ENCODE results near the gene SAMM50. TPM values are rescaled to one million over a fixed set of nuclear protein-coding genes. Genes with fewer than 3 reads are reported as not detected.

The SAMM50 gene
- total RNA-seq, 2 donors from 2014 or later = 37.6 to 43.0 TPM

- Mint-ChIP-seq H3K9me3 (no peaks in the 10 kb centered on the region), H3K27ac (no peak overlapping the region), H3K36me3 (ENCODE audit: insufficient read depth in 2 of 2) (no peaks in the 10 kb centered on the region), H3K4me3 (no peak overlapping the region), H3K4me1 (ENCODE audit: low read depth) (peaks cover 13% of the 10 kb centered on the region), H3K27me3 (ENCODE audit: low read depth) (peaks cover 9% of the 10 kb centered on the region)
- DNase-seq = no peak
- ATAC-seq (replicated peaks in 1 of 2) = no peak
These were observed 82.5 kb downstream of the SAMM50 start for GRCh38 chr22:44037519-44038375.

- no peaks in the 10 kb centered on the region for H3K36me3 Mint-ChIP-seq (ENCODE audit: insufficient read depth in 2 of 2)
These were observed 84.4 kb downstream of the SAMM50 start for GRCh38 chr22:44039566-44040171.

GRCh38 chr22:44042249-44043218, 87.3 kb downstream of the SAMM50 start:
- Mint-ChIP-seq H3K4me1 (ENCODE audit: low read depth) (peaks cover 22% of the 10 kb centered on the region), H3K9me3 (no peaks in the 10 kb centered on the region), H3K27ac (no peak overlapping the region), H3K4me3 (no peak overlapping the region), H3K36me3 (ENCODE audit: insufficient read depth in 2 of 2) (peaks cover 0 to 2% of the 10 kb centered on the region in 2 donors), H3K27me3 (ENCODE audit: low read depth) (peaks cover 9% of the 10 kb centered on the region)
- no peak for ATAC-seq (replicated peaks in 1 of 2)
- DNase-seq = no peak

More at GRCh38 chr22:44039566-44040171, 84.4 kb downstream of the SAMM50 start:
- Mint-ChIP-seq H3K4me1 (ENCODE audit: low read depth) (peaks cover 13% of the 10 kb centered on the region), H3K27me3 (ENCODE audit: low read depth) (peaks cover 9% of the 10 kb centered on the region), H3K9me3 (no peaks in the 10 kb centered on the region), H3K27ac (no peak overlapping the region), H3K4me3 (no peak overlapping the region)
- DNase-seq = no peak
- no peak for ATAC-seq (replicated peaks in 1 of 2)

- Mint-ChIP-seq H3K4me3 (no peak overlapping the region), H3K36me3 (ENCODE audit: insufficient read depth in 2 of 2) (peaks cover 0 to 2% of the 10 kb centered on the region in 2 donors), H3K27me3 (ENCODE audit: low read depth) (no peaks in the 10 kb centered on the region), H3K27ac (no peak overlapping the region), H3K4me1 (ENCODE audit: low read depth) (peaks cover 16% of the 10 kb centered on the region), H3K9me3 (no peaks in the 10 kb centered on the region)
- DNase-seq (no peak), ATAC-seq (replicated peaks in 1 of 2) (peak in 1 of 2 donors; percentile 26)
These were observed 89.9 kb downstream of the SAMM50 start for GRCh38 chr22:44045145-44045544.

Other genes with a start within 250 kb of the SAMM50 start
- gene EFCAB6, start 143.1 kb upstream of the SAMM50 start, total RNA-seq = under 1 TPM; 0.19 to 0.70 TPM
- gene SULT4A1, start 92.9 kb upstream of the SAMM50 start, total RNA-seq = not detected
- not detected for gene PNPLA5, start 63.4 kb upstream of the SAMM50 start, total RNA-seq
- under 1 TPM; 0.25 to 0.60 TPM for gene PNPLA3, start 31.6 kb upstream of the SAMM50 start, total RNA-seq
- gene PARVB, start 68.9 kb downstream of the SAMM50 start, total RNA-seq = 10 to 100 TPM; 28.4 to 55.7 TPM
- gene PARVG, start 225.5 kb downstream of the SAMM50 start, total RNA-seq = 10 to 100 TPM; 74.9 to 81.5 TPM

Measured in activated T-cell treated with anti-CD3 and anti-CD28 coated beads, Interleukin-2, amount 50 U/mL, for 72 hours (primary cell).